ENCODE measurements around the gene CDH13.

- TF ChIP-seq CTCF (IDR thresholded peaks at IDR 0.05; ENCODE audit: insufficient read depth, low read length): no peak
- TF ChIP-seq POLR2AphosphoS5 (IDR thresholded peaks at IDR 0.05; ENCODE audit: low read depth): no peak
- TF ChIP-seq REST (IDR thresholded peaks at IDR 0.05; ENCODE audit: insufficient replicate concordance, low read depth): no peak
These were observed 708.3 kb downstream of the CDH13 start for GRCh38 chr16:83335076-83335475.
